Middle frontal gyrus (tissue), 1 donor: ENCODE measurements around the gene RFPL2.
"Not testable (repeated sequence)": the region's sequence is repeated elsewhere in the genome, so short reads cannot be mapped to it uniquely, and the experiment has no call there.

Experiments
- DNase-seq: peaks from one replicate; pipeline ENCODE4 v3.0.0-alpha.2; 2015; ENCODE audit warnings: low spot score; ENCODE audit errors: extremely low spot score

The RFPL2 gene

GRCh38 chr22:32206774-32207758 is 2.2 kb upstream of the RFPL2 start:
- DNase-seq: no peak

GRCh38 chr22:32205974-32206773 is 1.3 kb upstream of the RFPL2 start:
- DNase-seq: no peak

GRCh38 chr22:32204040-32204855 is 625 bp downstream of the RFPL2 start:
- DNase-seq: no peak

- DNase-seq: no peak
Measured at GRCh38 chr22:32203181-32204039, 1.5 kb downstream of the RFPL2 start.

GRCh38 chr22:32202539-32203180 is 2.2 kb downstream of the RFPL2 start:
- no peak for DNase-seq

GRCh38 chr22:32202161-32202538 is 2.7 kb downstream of the RFPL2 start:
- no peak for DNase-seq

- DNase-seq: no peak
Measured at GRCh38 chr22:32200752-32201151, 4.1 kb downstream of the RFPL2 start.

GRCh38 chr22:32199961-32200360 is 4.9 kb downstream of the RFPL2 start:
- no peak for DNase-seq

- DNase-seq: no peak
Measured at GRCh38 chr22:32199341-32199740, 5.5 kb downstream of the RFPL2 start.

GRCh38 chr22:32197553-32198226 is 7.2 kb downstream of the RFPL2 start:
- DNase-seq: not testable (repeated sequence)

- DNase-seq: not testable (repeated sequence)
Measured at GRCh38 chr22:32195900-32196299, 9.0 kb downstream of the RFPL2 start.

GRCh38 chr22:32193346-32193745 is 11.5 kb downstream of the RFPL2 start:
- not testable (repeated sequence) for DNase-seq

- not testable (repeated sequence) for DNase-seq
Measured at GRCh38 chr22:32191021-32191420, 13.9 kb downstream of the RFPL2 start.

- DNase-seq: no peak
Measured at GRCh38 chr22:32185821-32186220, 19.1 kb downstream of the RFPL2 start.

GRCh38 chr22:32183625-32184024 is 21.2 kb downstream of the RFPL2 start:
- no peak for DNase-seq

GRCh38 chr22:32181043-32181442 is 23.8 kb downstream of the RFPL2 start:
- DNase-seq: no peak

- no peak for DNase-seq
Measured at GRCh38 chr22:32177221-32177765, 27.6 kb downstream of the RFPL2 start.

- no peak for DNase-seq
Measured at GRCh38 chr22:32175683-32176644, 28.9 kb downstream of the RFPL2 start.
